Measurements from ENCODE around the gene TMEM120A. TPM values are rescaled to one million over a fixed set of nuclear protein-coding genes. Genes with fewer than 3 reads are reported as not detected.

The TMEM120A gene
- total RNA-seq, 2 experiments from 2014 or later: 32.0 to 35.2 TPM

DNA sequence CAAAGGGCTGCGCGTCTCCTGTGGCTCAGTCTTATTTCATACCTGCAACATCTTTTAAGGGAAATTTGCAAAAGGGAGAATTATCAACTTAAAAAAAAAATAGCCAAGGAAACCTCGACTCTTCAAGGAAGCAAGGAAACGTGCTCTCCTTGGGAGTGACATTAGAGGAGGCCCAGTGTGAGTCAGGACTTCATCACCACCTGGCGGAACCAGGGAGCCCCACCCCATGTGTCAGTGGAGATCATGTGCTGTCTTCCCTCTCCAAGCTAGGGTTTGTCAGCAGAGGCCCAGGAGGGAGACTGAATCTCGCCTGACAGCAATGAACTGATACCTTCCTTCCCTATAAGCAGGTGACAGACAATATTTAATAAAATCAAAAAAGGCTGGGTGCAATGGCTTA, 50.5 kb downstream of the TMEM120A start:
- ChIA-PET CTCF (no interaction called here), POLR2A (no interaction called here)

- ChIA-PET CTCF (interaction anchor here (0.6 to 1.2 kb wide), 2 partner anchors 13 to 52 kb away, joined by 3 read pairs; no protein-coding TSS in a partner anchor), POLR2A (interaction anchor here (0.9 kb wide), 1 partner anchor 227 kb away, joined by 3 read pairs; no protein-coding TSS in a partner anchor)
Measured at GRCh38 chr7:75938921-75939320, 55.5 kb downstream of the TMEM120A start.

- POLR2A ChIA-PET: interaction anchor here (0.9 kb wide), 1 partner anchor 228 kb away, joined by 3 read pairs; no protein-coding TSS in a partner anchor
- CTCF ChIA-PET: interaction anchor here (0.7 kb wide), 1 partner anchor 99 kb away, joined by 3 read pairs; no protein-coding TSS in a partner anchor
Measured at GRCh38 chr7:75937958-75938786, 56.2 kb downstream of the TMEM120A start.

Other genes starting within 250 kb of the TMEM120A start
- gene CCL26, start 222.4 kb downstream of the TMEM120A start, total RNA-seq: not detected
- not detected for gene CCL24, start 180.8 kb downstream of the TMEM120A start, total RNA-seq
- gene RHBDD2, start 115.6 kb downstream of the TMEM120A start, total RNA-seq: 10 to 100 TPM; 38.1 to 39.1 TPM
- 10 to 100 TPM; 42.2 to 47.9 TPM for gene POR, start 79.4 kb downstream of the TMEM120A start, total RNA-seq
- gene STYXL1, start 53.4 kb upstream of the TMEM120A start, total RNA-seq: 10 to 100 TPM; 35.7 to 36.0 TPM
- 100 to 1,000 TPM; 295 to 301 TPM for gene MDH2, start 53.5 kb upstream of the TMEM120A start, total RNA-seq
- not detected for gene SRRM3, start 207.3 kb upstream of the TMEM120A start, total RNA-seq

Measured in activated CD8-positive, alpha-beta memory T cell treated with anti-CD3 and anti-CD28 coated beads for 36 hours (primary cell).